ENCODE results near the gene CRIP1. TPM values are rescaled to one million over a fixed set of nuclear protein-coding genes. Genes with fewer than 3 reads are reported as not detected.

CRIP1 gene
- total RNA-seq, 1 donor from 2014 or later: 112 TPM

GRCh38 chr14:105439710-105440553 lies 46.8 kb upstream of the CRIP1 start:
- Mint-ChIP-seq H3K36me3 (ENCODE audit: low read depth) (peaks cover 20% of the 10 kb centered on the region), H3K4me3 (no peak overlapping the region), H3K27me3 (no peaks in the 10 kb centered on the region), H3K27ac (no peak overlapping the region), H3K4me1 (peaks cover 15% of the 10 kb centered on the region), H3K9me3 (no peaks in the 10 kb centered on the region)
- ChIA-PET POLR2A (interaction anchor here (0.6 kb wide), 1 partner anchor 10 kb away, joined by 5 read pairs; no protein-coding TSS in a partner anchor), CTCF (no interaction called here)
- intact Hi-C loops (cut with micrococcal nuclease): no loop called here
- TF ChIP-seq CTCF (IDR thresholded peaks at IDR 0.05): no peak
- ATAC-seq (ENCODE audit: low read depth): no peak
- no peak for DNase-seq

- Mint-ChIP-seq H3K36me3 (ENCODE audit: low read depth) (peaks cover 20% of the 10 kb centered on the region), H3K27me3 (no peaks in the 10 kb centered on the region), H3K4me3 (no peak overlapping the region), H3K9me3 (no peaks in the 10 kb centered on the region), H3K4me1 (peaks cover 11% of the 10 kb centered on the region), H3K27ac (no peak overlapping the region)
- ATAC-seq (ENCODE audit: low read depth): no peak
- CTCF ChIA-PET: no interaction called here
- intact Hi-C loops (cut with micrococcal nuclease): no loop called here
- POLR2A ChIA-PET: no interaction called here
- no peak for DNase-seq
- TF ChIP-seq CTCF (IDR thresholded peaks at IDR 0.05): no peak
Observed at GRCh38 chr14:105440554-105440900, 46.2 kb upstream of the CRIP1 start.

GRCh38 chr14:105440992-105441391 lies 45.7 kb upstream of the CRIP1 start:
- Mint-ChIP-seq H3K36me3 (ENCODE audit: low read depth) (peaks cover 20% of the 10 kb centered on the region), H3K4me3 (no peak overlapping the region), H3K27me3 (no peaks in the 10 kb centered on the region), H3K4me1 (peaks cover 7% of the 10 kb centered on the region), H3K27ac (no peak overlapping the region), H3K9me3 (no peaks in the 10 kb centered on the region)
- DNase-seq: no peak
- TF ChIP-seq CTCF (IDR thresholded peaks at IDR 0.05): no peak
- ATAC-seq (ENCODE audit: low read depth): no peak
- POLR2A ChIA-PET: interaction anchor here (0.6 kb wide), 1 partner anchor 12 kb away, joined by 6 read pairs; no protein-coding TSS in a partner anchor
- intact Hi-C loops (cut with micrococcal nuclease): no loop called here
- CTCF ChIA-PET: no interaction called here

GRCh38 chr14:105442125-105442524 lies 44.6 kb upstream of the CRIP1 start:
- no peak for DNase-seq
- no peak for ATAC-seq (ENCODE audit: low read depth)
- no peaks in the 10 kb centered on the region for H3K9me3 Mint-ChIP-seq
- peaks cover 20% of the 10 kb centered on the region for H3K36me3 Mint-ChIP-seq (ENCODE audit: low read depth)
- H3K27me3 Mint-ChIP-seq: no peaks in the 10 kb centered on the region
- POLR2A ChIA-PET: interaction anchor here (0.6 kb wide), 1 partner anchor 161 kb away, joined by 3 read pairs; no protein-coding TSS in a partner anchor
- no peak overlapping the region for H3K27ac Mint-ChIP-seq
- CTCF ChIA-PET: no interaction called here
- no peak overlapping the region for H3K4me3 Mint-ChIP-seq
- H3K4me1 Mint-ChIP-seq: no peaks in the 10 kb centered on the region
- no peak for TF ChIP-seq CTCF (IDR thresholded peaks at IDR 0.05)
- intact Hi-C loops (cut with micrococcal nuclease): no loop called here

- ChIA-PET CTCF (no interaction called here), POLR2A (no interaction called here)
- Mint-ChIP-seq H3K4me1 (no peaks in the 10 kb centered on the region), H3K27ac (no peak overlapping the region), H3K9me3 (no peaks in the 10 kb centered on the region), H3K36me3 (ENCODE audit: low read depth) (peaks cover 20% of the 10 kb centered on the region), H3K4me3 (no peak overlapping the region), H3K27me3 (no peaks in the 10 kb centered on the region)
- intact Hi-C loops (cut with micrococcal nuclease): no loop called here
- ATAC-seq (ENCODE audit: low read depth): no peak
- TF ChIP-seq CTCF (IDR thresholded peaks at IDR 0.05): no peak
- DNase-seq: no peak
Observed at GRCh38 chr14:105442834-105443233, 43.9 kb upstream of the CRIP1 start.
